ACHN (cell line): Measurements from ENCODE around the gene USP7.

ENCODE experiments used
- DNase-seq: peaks from one replicate; pipeline ENCODE4 v3.0.0-alpha.2; 2015
- in situ Hi-C: cut with HindIII; loops from 2 replicates; pipeline ENCODE4 v1.10.0; 2017; ENCODE audit warnings: low sequenced_read_pairs, low pct_ligation_motif_present, low pct_unique_long_range_greater_than_20kb

Gene USP7

GRCh38 chr16:8859913-8860881 is 103.5 kb downstream of the USP7 start:
- in situ Hi-C loops: no loop called here
- no peak for DNase-seq

GRCh38 chr16:8858994-8859912 is 104.5 kb downstream of the USP7 start:
- in situ Hi-C loops: no loop called here
- DNase-seq: no peak

- DNase-seq: no peak
- in situ Hi-C loops: no loop called here
Measured at GRCh38 chr16:8855972-8856371, 107.7 kb downstream of the USP7 start.

GRCh38 chr16:8855051-8855786 is 108.5 kb downstream of the USP7 start:
- in situ Hi-C loops: no loop called here
- DNase-seq: no peak

GRCh38 chr16:8854298-8854948 is 109.3 kb downstream of the USP7 start:
- DNase-seq: no peak
- in situ Hi-C loops: no loop called here

GRCh38 chr16:8853611-8854010 is 110.1 kb downstream of the USP7 start:
- DNase-seq: no peak
- in situ Hi-C loops: no loop called here

GRCh38 chr16:8853150-8853549 is 110.6 kb downstream of the USP7 start:
- DNase-seq: no peak
- in situ Hi-C loops: no loop called here

GRCh38 chr16:8852534-8852933 is 111.2 kb downstream of the USP7 start:
- in situ Hi-C loops: no loop called here
- no peak for DNase-seq

GRCh38 chr16:8851761-8852403 is 111.8 kb downstream of the USP7 start:
- no peak for DNase-seq
- in situ Hi-C loops: no loop called here

GRCh38 chr16:8850279-8850885 is 113.3 kb downstream of the USP7 start:
- in situ Hi-C loops: no loop called here
- peak; percentile 52 for DNase-seq

GRCh38 chr16:8849411-8850011 is 114.2 kb downstream of the USP7 start:
- in situ Hi-C loops: no loop called here
- no peak for DNase-seq

- in situ Hi-C loops: no loop called here
- peak; percentile 68 for DNase-seq
Measured at GRCh38 chr16:8848939-8849391, 114.7 kb downstream of the USP7 start.

- no peak for DNase-seq
- in situ Hi-C loops: no loop called here
Measured at GRCh38 chr16:8848231-8848938, 115.3 kb downstream of the USP7 start.

GRCh38 chr16:8847623-8848022 is 116.1 kb downstream of the USP7 start:
- in situ Hi-C loops: no loop called here
- no peak for DNase-seq

- in situ Hi-C loops: no loop called here
- DNase-seq: no peak
Measured at GRCh38 chr16:8847145-8847544, 116.6 kb downstream of the USP7 start.

GRCh38 chr16:8846401-8846932 is 117.2 kb downstream of the USP7 start:
- DNase-seq: no peak
- in situ Hi-C loops: no loop called here
